ENCODE results near the gene GPRC5C. TPM values are rescaled to one million over a fixed set of nuclear protein-coding genes. Genes with fewer than 3 reads are reported as not detected.

Gene GPRC5C
- polyA plus RNA-seq, 2 of the 4 experiments (the other 2 are of a cell fraction): 36.5 to 49.2 TPM

DNA sequence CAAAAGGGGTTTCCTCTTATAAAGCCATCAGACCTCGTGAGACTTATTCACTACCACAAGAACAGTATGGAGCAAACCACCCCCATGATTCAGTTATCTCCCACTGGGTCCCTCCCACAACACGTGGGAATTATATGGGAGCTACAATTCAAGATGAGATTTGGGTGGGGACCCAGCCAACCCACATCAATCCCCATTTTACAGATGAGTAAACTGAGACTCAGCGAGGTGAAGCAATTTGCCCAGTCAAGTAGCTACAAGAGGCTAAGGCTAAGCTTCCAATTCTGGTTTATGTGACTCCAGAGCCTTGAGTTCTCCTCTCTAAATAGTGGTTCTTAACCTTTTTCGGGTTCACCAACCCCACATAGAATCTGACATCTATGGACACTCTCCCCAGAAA, 43.3 kb downstream of the GPRC5C start:
- no peak overlapping the region for H3K4me2 ChIP-seq
- no peak overlapping the region for H3K4me3 ChIP-seq
- ChIA-PET POLR2A (no interaction called here), CTCF (interaction anchor here (0.7 to 11.3 kb wide), 5 partner anchors 16 to 128 kb away, joined by 3 to 86 read pairs (median 4); no protein-coding TSS in a partner anchor)
- no peak for ATAC-seq
- WGBS (ENCODE audit: missing lambda C conversion rate): 23% methylated on average over 4 of the region's 4 CpGs
- no peaks in the 10 kb centered on the region for H3K4me1 ChIP-seq
- no peak for TF ChIP-seq ZC3H11A (IDR thresholded peaks at IDR 0.05)
- TF ChIP-seq SMC3 (IDR thresholded peaks at IDR 0.05): no peak
- TF ChIP-seq, protein P1, sequence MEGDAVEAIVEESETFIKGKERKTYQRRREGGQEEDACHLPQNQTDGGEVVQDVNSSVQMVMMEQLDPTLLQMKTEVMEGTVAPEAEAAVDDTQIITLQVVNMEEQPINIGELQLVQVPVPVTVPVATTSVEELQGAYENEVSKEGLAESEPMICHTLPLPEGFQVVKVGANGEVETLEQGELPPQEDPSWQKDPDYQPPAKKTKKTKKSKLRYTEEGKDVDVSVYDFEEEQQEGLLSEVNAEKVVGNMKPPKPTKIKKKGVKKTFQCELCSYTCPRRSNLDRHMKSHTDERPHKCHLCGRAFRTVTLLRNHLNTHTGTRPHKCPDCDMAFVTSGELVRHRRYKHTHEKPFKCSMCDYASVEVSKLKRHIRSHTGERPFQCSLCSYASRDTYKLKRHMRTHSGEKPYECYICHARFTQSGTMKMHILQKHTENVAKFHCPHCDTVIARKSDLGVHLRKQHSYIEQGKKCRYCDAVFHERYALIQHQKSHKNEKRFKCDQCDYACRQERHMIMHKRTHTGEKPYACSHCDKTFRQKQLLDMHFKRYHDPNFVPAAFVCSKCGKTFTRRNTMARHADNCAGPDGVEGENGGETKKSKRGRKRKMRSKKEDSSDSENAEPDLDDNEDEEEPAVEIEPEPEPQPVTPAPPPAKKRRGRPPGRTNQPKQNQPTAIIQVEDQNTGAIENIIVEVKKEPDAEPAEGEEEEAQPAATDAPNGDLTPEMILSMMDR (IDR thresholded peaks at IDR 0.05): no peak
- TF ChIP-seq RFX5 (IDR thresholded peaks at IDR 0.05): no peak
- TF ChIP-seq, protein P2, sequence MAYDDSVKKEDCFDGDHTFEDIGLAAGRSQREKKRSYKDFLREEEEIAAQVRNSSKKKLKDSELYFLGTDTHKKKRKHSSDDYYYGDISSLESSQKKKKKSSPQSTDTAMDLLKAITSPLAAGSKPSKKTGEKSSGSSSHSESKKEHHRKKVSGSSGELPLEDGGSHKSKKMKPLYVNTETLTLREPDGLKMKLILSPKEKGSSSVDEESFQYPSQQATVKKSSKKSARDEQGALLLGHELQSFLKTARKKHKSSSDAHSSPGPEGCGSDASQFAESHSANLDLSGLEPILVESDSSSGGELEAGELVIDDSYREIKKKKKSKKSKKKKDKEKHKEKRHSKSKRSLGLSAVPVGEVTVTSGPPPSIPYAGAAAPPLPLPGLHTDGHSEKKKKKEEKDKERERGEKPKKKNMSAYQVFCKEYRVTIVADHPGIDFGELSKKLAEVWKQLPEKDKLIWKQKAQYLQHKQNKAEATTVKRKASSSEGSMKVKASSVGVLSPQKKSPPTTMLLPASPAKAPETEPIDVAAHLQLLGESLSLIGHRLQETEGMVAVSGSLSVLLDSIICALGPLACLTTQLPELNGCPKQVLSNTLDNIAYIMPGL (CRISPR knock-in tag; IDR thresholded peaks at IDR 0.05; ENCODE audit: borderline replicate concordance): no peak
- TF ChIP-seq, protein P3, sequence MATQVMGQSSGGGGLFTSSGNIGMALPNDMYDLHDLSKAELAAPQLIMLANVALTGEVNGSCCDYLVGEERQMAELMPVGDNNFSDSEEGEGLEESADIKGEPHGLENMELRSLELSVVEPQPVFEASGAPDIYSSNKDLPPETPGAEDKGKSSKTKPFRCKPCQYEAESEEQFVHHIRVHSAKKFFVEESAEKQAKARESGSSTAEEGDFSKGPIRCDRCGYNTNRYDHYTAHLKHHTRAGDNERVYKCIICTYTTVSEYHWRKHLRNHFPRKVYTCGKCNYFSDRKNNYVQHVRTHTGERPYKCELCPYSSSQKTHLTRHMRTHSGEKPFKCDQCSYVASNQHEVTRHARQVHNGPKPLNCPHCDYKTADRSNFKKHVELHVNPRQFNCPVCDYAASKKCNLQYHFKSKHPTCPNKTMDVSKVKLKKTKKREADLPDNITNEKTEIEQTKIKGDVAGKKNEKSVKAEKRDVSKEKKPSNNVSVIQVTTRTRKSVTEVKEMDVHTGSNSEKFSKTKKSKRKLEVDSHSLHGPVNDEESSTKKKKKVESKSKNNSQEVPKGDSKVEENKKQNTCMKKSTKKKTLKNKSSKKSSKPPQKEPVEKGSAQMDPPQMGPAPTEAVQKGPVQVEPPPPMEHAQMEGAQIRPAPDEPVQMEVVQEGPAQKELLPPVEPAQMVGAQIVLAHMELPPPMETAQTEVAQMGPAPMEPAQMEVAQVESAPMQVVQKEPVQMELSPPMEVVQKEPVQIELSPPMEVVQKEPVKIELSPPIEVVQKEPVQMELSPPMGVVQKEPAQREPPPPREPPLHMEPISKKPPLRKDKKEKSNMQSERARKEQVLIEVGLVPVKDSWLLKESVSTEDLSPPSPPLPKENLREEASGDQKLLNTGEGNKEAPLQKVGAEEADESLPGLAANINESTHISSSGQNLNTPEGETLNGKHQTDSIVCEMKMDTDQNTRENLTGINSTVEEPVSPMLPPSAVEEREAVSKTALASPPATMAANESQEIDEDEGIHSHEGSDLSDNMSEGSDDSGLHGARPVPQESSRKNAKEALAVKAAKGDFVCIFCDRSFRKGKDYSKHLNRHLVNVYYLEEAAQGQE (IDR thresholded peaks at IDR 0.05): no peak
- no peak for TF ChIP-seq JUNB (IDR thresholded peaks at IDR 0.05)
- TF ChIP-seq, protein P4, sequence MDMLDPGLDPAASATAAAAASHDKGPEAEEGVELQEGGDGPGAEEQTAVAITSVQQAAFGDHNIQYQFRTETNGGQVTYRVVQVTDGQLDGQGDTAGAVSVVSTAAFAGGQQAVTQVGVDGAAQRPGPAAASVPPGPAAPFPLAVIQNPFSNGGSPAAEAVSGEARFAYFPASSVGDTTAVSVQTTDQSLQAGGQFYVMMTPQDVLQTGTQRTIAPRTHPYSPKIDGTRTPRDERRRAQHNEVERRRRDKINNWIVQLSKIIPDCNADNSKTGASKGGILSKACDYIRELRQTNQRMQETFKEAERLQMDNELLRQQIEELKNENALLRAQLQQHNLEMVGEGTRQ (IDR thresholded peaks at IDR 0.05): no peak
- TF ChIP-seq RNF2 (IDR thresholded peaks at IDR 0.05; ENCODE audit: borderline replicate concordance, low read depth): no peak
- TF ChIP-seq HOXA7 (CRISPR knock-in tag; IDR thresholded peaks at IDR 0.05): no peak
- TF ChIP-seq FOXS1 (CRISPR knock-in tag; IDR thresholded peaks at IDR 0.05): no peak
- TF ChIP-seq CHD2 (IDR thresholded peaks at IDR 0.05; ENCODE audit: low read length, partially characterized antibody): no peak
- TF ChIP-seq, protein P5, sequence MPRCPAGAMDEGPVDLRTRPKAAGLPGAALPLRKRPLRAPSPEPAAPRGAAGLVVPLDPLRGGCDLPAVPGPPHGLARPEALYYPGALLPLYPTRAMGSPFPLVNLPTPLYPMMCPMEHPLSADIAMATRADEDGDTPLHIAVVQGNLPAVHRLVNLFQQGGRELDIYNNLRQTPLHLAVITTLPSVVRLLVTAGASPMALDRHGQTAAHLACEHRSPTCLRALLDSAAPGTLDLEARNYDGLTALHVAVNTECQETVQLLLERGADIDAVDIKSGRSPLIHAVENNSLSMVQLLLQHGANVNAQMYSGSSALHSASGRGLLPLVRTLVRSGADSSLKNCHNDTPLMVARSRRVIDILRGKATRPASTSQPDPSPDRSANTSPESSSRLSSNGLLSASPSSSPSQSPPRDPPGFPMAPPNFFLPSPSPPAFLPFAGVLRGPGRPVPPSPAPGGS (IDR thresholded peaks at IDR 0.05): no peak
- TF ChIP-seq, protein P6, sequence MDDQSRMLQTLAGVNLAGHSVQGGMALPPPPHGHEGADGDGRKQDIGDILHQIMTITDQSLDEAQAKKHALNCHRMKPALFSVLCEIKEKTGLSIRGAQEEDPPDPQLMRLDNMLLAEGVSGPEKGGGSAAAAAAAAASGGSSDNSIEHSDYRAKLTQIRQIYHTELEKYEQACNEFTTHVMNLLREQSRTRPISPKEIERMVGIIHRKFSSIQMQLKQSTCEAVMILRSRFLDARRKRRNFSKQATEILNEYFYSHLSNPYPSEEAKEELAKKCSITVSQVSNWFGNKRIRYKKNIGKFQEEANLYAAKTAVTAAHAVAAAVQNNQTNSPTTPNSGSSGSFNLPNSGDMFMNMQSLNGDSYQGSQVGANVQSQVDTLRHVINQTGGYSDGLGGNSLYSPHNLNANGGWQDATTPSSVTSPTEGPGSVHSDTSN (IDR thresholded peaks at IDR 0.05): no peak
- TF ChIP-seq MAZ (IDR thresholded peaks at IDR 0.05; ENCODE audit: borderline replicate concordance, low read depth, low read length): no peak
- TF ChIP-seq NPAS2 (CRISPR knock-in tag; IDR thresholded peaks at IDR 0.05; ENCODE audit: borderline replicate concordance): no peak
- no peak for TF ChIP-seq PHF8 (IDR thresholded peaks at IDR 0.05; ENCODE audit: borderline replicate concordance, low read depth)
- TF ChIP-seq HOXB5 (CRISPR knock-in tag; IDR thresholded peaks at IDR 0.05): no peak
- DNase-seq (ENCODE audit: low read depth in 1 of 2, low spot score in 1 of 2): no peak
- H3K27ac ChIP-seq: no peak overlapping the region
- no peak for FAIRE-seq
- H3K9me3 ChIP-seq: peaks cover 23% of the 10 kb centered on the region
